ENCODE results near the gene GPR108.
"Not testable (repeated sequence)": the region's sequence is repeated elsewhere in the genome, so short reads cannot be mapped to it uniquely, and the experiment has no call there.

GPR108 gene

GRCh38 chr19:6761053-6761676, 23.8 kb upstream of the GPR108 start:
- no peak for DNase-seq (ENCODE audit: low spot score)

DNA sequence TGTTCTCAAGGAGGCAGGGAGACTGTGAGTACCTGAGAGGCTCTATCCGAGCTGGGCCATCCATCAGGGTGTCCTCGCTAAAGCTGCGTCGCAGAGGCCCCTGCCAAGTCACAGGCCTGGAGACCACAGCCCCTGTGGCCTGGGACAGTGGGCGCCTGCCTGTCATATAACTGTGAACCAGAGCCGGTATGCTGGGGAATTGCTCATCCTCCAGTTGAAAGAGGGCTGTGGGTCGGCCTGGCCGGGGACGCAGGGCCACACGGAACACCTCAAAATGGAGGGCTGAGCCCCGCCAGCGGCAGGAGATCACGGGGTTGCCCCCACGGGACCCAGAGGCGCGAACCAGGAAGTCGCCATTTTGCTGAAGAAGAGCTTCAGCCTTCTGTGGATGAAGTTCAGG, 23.2 kb upstream of the GPR108 start:
- no peak for DNase-seq (ENCODE audit: low spot score)

DNA sequence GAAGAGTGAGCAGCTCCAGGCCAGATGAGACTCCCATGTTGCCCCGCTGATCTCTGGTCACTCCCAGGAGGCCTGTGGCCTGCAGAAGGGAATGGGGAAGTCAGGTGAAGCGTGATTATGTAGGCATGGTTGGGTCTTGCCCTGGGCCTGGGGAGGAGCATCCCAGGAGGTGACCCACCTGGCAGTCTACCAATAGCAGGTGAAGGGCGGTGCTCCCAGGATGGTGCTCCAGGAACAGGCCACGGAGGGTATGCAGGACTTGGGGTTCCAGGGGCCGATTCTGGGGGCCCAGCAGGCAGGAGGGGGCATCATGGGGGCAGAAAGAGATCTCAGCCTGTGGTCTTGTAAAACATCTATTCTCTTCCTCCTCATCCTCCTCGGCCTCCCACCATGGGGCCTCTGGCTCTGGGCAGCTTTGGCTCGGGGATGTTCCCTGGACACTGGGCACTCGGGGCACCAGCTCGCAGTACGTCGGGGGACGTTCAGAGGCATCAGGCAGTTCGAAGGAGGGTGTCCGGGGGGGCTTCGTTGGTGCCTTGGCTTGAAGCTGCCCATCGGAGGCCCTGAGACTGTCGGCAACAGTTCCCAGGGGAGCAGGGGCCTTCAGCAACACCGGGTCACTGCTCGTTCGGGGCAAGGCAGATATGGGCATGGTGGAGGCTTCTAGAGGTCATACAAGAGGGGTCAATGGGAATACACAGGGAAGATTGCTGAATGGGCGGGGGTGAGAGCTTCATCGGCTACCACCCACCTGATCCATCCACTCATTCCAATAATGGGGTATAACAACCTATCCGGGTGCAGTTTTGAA, 17.5 kb upstream of the GPR108 start:
- no peak for DNase-seq (ENCODE audit: low spot score)

- no peak for DNase-seq (ENCODE audit: low spot score)
These were observed 16.8 kb upstream of the GPR108 start for GRCh38 chr19:6754136-6754535.

DNA sequence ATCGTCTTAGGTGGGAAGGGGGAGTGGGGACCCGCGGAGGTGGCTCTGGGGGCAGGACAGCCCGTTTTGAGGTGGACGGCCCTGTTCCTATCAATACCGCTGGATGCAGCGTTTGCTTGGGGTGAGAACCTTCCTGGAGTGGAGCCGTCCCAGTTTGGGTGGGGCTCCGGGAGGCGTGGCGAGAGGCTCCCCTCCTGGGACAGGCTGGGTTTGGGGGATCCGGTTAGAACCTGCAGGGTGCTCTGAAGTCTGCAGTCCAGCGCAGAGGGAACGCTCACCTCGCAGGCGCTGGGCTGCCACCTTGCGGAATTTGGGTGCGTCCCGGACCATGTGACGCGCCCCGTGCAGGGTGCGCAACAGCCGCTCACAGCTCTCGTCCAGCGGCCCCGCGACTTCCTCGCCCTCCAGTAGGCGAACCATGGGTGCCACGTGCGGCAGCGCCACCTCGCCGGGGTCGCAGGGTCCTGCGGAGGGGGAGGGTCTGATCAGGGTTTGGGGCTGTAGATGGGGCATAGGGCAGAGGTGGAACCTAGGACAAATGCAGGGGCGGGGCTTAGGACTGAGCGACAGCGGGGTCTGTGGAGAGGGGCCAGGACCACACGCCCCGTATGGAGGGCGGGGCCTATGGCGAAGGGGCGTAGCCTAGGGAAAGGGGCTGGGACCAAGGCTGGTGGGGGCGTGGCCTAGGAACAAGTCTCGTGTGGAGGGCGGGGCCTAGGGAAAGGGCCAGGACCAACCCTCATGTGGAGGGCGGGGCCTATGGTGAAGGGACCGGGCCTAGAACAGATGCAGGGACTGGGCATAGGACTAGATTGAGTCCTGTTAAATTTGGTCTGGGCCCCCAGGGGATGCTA, 16.0 kb upstream of the GPR108 start:
- peak; percentile 97 for DNase-seq (ENCODE audit: low spot score)

GRCh38 chr19:6752256-6753177, 15.1 kb upstream of the GPR108 start:
- peak; percentile 78 for DNase-seq (ENCODE audit: low spot score)

DNA sequence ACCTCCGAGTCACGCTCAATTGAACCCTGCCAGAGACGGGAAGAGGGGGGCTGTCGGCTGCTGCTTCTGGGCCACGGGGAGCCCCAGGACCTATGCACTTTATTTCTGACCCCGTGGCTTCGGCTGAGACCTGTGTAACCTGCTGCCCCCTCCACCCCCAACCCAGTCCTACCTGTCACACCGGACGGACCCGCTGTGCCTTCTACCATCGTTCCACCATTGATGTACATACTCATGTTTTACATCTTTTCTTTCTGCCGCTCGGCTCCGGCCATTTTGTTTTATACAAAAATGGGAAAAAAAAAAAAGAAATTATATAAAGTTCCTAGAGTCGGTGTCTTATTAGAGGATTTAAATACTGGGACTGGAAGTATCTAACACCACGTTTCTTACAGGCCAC, 13.8 kb upstream of the GPR108 start:
- DNase-seq (ENCODE audit: low spot score): no peak

- no peak for DNase-seq (ENCODE audit: low spot score)
These were observed 12.7 kb upstream of the GPR108 start for GRCh38 chr19:6750062-6750461.

- not testable (repeated sequence) for DNase-seq (ENCODE audit: low spot score)
These were observed 11.2 kb upstream of the GPR108 start for GRCh38 chr19:6748543-6748942.

GRCh38 chr19:6745965-6746364, 8.6 kb upstream of the GPR108 start:
- no peak for DNase-seq (ENCODE audit: low spot score)

GRCh38 chr19:6744381-6745301, 7.3 kb upstream of the GPR108 start:
- no peak for DNase-seq (ENCODE audit: low spot score)

DNA sequence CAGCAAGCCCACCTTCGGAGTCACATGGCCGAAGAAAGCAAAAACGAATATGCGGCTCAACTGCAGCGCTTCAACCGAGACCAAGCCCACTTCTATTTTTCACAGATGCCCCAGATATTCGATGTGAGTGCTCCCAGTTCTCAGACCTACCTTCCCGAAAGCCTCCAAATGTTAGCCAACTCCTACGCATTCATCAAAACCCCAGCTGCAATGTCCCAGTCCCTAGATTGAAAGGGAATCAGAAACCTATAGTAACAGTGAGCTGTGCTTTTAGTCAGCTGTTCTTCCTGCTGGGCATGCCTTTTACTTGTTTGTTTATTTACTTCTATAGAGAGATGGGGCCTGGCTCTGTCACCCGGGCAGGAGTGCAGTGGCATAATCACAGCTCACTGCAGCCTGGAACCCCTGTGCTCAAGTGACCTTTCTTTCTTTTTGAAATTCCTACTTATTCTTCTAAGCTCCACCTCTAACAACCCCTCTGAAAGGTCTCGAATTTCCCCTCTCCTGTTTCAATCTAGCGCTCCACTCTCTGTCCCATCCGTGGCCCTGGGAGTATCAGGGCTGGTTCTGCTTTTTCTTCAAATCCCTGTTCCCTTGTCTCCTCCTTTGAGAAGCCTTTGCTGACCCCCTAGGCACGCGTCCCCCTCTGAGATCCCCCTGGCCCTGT, 6.5 kb upstream of the GPR108 start:
- no peak for DNase-seq (ENCODE audit: low spot score)

DNA sequence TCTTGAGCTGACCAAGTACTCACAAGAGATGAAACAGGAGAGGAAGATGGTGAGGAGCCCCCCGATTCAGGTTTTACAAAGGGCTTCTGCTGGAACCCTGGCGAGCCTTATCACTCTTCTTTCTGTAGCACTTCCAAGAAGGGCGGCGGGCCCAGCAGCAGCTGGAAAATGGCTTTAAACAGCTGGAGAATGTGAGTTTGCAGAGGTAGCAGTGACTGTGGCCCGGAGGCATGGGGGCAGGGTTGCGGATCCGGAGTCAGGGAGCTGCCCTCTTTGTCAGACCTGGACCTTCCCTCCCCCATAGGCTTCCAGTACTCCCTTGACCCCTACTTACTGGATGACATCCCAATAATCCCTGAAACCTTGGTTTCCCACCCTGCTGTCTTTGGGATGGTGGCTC, 5.7 kb upstream of the GPR108 start:
- DNase-seq (ENCODE audit: low spot score): peak; percentile 59

GRCh38 chr19:6740589-6741343, 3.4 kb upstream of the GPR108 start:
- DNase-seq (ENCODE audit: low spot score): peak; percentile 84

DNA sequence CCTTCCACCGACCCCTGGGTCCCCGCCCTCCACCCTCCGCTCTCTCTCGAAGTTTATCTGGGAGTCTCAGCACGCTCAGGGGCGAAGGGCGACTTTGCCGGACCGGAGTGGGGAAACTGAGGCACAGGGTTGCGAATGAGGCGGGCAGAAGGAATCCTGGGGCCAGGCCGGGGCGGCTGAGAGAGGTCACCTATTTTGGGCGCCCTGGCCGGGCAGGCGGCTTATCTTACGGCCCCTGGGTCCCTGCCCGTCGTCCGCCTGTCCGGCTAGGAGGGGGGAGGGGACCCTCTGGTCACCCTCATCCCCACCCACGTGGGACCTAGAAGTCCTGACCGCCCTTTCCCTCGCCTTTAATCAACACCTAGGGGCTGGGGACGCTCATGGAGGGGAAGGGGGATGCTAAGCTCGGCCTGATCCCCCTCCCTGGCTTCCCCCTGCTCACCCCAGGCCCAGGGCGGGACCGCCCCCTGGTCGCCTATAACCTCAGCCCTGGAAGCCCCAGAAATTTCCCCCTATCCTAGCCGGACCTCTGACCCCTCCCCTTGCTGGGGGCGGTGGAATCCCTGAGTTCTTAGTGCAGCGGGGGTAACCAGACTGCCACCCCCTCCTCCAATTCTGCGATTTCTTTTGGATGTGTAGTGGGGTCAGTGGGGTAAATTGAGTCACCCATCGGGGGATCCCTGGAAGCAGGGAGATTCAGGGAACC, 2.7 kb upstream of the GPR108 start:
- peak; percentile 72 for DNase-seq (ENCODE audit: low spot score)

DNA sequence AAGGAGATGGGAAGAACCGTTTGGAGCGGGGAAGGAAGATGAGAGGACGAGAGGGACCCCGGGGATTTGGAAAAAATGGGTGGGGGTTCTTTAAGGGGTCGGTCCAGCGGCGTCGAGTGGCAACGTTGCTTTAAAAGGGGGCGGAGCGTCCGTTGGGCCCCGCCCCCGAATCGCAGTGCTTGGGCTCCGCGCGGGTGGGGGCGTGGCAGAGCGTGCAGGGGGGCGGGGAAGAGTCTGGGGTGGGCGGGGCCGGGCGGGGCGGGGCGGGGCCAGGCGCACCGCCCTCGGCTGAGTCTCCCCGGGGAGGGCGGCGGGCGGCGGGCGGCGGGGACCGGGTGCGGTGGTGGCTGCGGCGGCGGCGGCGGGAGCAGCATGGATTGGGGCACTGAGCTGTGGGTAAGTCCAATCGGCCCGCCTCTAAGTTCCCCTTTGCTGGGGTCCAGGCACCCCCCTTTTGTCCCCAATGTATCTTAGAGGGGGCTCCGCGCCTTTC, 2.1 kb upstream of the GPR108 start, which contains the start of gene TRIP10:
Gene TRIP10, plus strand, starts transcription at position 291 of the 493 bp plus-strand sequence. Its CDS starts 82 bp downstream, at position 373.
- DNase-seq (ENCODE audit: low spot score): peak; percentile 89

GRCh38 chr19:6738787-6739389, 1.5 kb upstream of the GPR108 start:
- peak; percentile 68 for DNase-seq (ENCODE audit: low spot score)

Measured in ecto neural progenitor cell (in vitro differentiated cells).